ENCODE measurements around the gene TMEM53.

DNA sequence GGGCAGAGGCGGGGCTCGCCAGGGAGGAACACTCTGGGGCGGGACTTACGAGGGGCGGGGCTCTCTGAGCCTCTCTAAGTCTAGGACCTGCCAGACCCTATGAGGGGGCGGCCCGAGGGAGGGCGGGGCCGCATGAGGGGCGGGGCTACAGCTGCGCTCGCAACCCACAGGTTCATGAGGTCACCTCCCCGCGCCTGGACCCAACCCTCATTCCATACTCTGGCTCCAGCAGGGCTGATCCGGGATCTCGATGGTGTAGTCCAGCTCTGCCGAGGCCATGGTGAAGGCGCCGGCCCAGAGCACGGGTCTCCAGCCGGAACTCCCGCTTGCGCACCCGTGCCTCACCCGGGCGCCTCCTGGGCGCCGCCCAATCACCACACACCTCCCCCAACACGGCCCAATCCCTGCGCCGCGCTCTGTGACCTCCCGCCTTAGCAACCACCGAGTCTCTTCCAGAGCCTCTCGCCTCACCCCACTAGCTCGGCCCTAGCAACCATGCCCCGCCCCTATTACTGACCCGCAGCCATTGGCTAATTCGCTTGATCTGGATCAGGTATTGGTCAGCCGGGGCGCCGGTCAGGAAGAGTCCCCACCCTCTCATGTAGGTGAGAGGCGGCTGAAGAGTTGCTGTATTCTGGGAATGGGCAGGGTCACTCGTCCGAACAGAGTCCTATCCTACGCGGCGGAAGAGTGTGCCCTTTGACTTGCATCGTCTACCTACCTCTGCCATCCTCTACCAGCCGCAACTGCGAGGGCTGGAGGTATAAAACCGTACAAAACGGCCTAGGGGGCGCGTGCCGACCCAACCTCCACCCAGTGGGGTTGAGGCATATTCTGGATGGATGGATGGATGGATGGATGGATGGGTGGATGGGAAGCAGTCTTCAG, at the start of gene TMEM53, which contains the start of gene ARMH1:
- TF ChIP-seq POLR2A (IDR thresholded peaks at IDR 0.05) (peak in 3 of 4 donors; percentile 64 to 92 (median 68)), POLR2AphosphoS5 (IDR thresholded peaks at IDR 0.05) (peak; percentile 66 to 68)
- TF ChIP-seq, protein P1, sequence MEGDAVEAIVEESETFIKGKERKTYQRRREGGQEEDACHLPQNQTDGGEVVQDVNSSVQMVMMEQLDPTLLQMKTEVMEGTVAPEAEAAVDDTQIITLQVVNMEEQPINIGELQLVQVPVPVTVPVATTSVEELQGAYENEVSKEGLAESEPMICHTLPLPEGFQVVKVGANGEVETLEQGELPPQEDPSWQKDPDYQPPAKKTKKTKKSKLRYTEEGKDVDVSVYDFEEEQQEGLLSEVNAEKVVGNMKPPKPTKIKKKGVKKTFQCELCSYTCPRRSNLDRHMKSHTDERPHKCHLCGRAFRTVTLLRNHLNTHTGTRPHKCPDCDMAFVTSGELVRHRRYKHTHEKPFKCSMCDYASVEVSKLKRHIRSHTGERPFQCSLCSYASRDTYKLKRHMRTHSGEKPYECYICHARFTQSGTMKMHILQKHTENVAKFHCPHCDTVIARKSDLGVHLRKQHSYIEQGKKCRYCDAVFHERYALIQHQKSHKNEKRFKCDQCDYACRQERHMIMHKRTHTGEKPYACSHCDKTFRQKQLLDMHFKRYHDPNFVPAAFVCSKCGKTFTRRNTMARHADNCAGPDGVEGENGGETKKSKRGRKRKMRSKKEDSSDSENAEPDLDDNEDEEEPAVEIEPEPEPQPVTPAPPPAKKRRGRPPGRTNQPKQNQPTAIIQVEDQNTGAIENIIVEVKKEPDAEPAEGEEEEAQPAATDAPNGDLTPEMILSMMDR (IDR thresholded peaks at IDR 0.05) = no peak
